HL-60 (cell line): ENCODE data around the gene KCNJ6.

Experiments
- DNase-seq, 2 experiments: peaks; one replicate each; pipeline ENCODE4 v3.0.0-alpha.2; 2010 to 2020; ENCODE audit warnings: low read depth in 1 of 2, low spot score in 1 of 2
- H3K27ac ChIP-seq: fragments of 250-450 bp; sonication (Bioruptor Pico); replicated peaks from 2 replicates; pipeline ENCODE4 v1.5.1; 2020; ENCODE audit warnings: mild to moderate bottlenecking, moderate library complexity
- H3K27me3 ChIP-seq: fragments of 250-450 bp; sonication (Bioruptor Pico); 2 replicates; pipeline ENCODE4 v1.5.1; 2021; ENCODE audit warnings: mild to moderate bottlenecking, moderate library complexity; ENCODE audit not compliant: insufficient read depth, poor library complexity, severe bottlenecking
- H3K4me3 ChIP-seq: replicated peaks from 2 replicates; pipeline ENCODE4 v1.5.1; 2011; ENCODE audit warnings: mild to moderate bottlenecking, control low read depth, low read length; ENCODE audit not compliant: insufficient read depth
- GABPA ChIP-seq: IDR thresholded peaks from 2 replicates; pipeline ENCODE4 v1.6.1; 2012; ENCODE audit warnings: low read depth
- POLR2AphosphoS5 ChIP-seq: IDR thresholded peaks from 2 replicates; pipeline ENCODE4 v1.6.1; 2012; ENCODE audit warnings: low read depth
- SPI1 ChIP-seq: IDR thresholded peaks from 2 replicates; pipeline ENCODE4 v1.6.1; 2012; ENCODE audit warnings: low read depth, mild to moderate bottlenecking, borderline replicate concordance
- TF ChIP-seq, protein P1 (sequence below): IDR thresholded peaks from 2 replicates; pipeline ENCODE4 v1.6.1; 2012; ENCODE audit warnings: low read depth; ENCODE audit not compliant: insufficient replicate concordance
- TF ChIP-seq, protein P2 (sequence below): IDR thresholded peaks from one replicate; pipeline ENCODE4 v1.5.1; 2011; ENCODE audit warnings: low read length, control low read depth, inconsistent platforms; ENCODE audit not compliant: insufficient read depth

Gene KCNJ6

DNA sequence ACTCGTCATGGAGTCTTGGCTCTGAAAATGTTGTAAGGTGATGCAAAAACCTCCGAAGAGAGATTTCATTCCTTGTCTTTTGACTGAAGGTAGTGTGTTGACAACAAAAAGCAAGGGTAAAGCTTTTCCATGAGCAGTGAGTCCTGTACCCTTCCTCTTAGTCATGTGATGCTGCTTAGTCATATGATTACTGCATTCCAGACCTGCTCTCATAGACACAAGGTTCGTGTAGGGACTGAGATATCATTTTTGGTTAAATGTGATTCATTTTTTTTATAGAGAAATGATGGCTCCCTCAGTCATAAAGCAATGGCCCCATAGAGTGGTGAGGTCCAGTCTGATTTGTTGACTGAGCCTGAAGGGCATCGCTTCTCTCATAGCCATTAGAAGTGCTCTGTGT is 9.2 kb downstream of the KCNJ6 start:
- Histone ChIP-seq H3K27me3 (peaks cover 8% of the 10 kb centered on the region), H3K4me3 (no peak overlapping the region), H3K27ac (no peak overlapping the region)
- no peak for TF ChIP-seq GABPA
- TF ChIP-seq SPI1 = no peak
- no peak for TF ChIP-seq POLR2AphosphoS5
- TF ChIP-seq, protein P1, sequence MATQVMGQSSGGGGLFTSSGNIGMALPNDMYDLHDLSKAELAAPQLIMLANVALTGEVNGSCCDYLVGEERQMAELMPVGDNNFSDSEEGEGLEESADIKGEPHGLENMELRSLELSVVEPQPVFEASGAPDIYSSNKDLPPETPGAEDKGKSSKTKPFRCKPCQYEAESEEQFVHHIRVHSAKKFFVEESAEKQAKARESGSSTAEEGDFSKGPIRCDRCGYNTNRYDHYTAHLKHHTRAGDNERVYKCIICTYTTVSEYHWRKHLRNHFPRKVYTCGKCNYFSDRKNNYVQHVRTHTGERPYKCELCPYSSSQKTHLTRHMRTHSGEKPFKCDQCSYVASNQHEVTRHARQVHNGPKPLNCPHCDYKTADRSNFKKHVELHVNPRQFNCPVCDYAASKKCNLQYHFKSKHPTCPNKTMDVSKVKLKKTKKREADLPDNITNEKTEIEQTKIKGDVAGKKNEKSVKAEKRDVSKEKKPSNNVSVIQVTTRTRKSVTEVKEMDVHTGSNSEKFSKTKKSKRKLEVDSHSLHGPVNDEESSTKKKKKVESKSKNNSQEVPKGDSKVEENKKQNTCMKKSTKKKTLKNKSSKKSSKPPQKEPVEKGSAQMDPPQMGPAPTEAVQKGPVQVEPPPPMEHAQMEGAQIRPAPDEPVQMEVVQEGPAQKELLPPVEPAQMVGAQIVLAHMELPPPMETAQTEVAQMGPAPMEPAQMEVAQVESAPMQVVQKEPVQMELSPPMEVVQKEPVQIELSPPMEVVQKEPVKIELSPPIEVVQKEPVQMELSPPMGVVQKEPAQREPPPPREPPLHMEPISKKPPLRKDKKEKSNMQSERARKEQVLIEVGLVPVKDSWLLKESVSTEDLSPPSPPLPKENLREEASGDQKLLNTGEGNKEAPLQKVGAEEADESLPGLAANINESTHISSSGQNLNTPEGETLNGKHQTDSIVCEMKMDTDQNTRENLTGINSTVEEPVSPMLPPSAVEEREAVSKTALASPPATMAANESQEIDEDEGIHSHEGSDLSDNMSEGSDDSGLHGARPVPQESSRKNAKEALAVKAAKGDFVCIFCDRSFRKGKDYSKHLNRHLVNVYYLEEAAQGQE = no peak
- TF ChIP-seq, protein P2, sequence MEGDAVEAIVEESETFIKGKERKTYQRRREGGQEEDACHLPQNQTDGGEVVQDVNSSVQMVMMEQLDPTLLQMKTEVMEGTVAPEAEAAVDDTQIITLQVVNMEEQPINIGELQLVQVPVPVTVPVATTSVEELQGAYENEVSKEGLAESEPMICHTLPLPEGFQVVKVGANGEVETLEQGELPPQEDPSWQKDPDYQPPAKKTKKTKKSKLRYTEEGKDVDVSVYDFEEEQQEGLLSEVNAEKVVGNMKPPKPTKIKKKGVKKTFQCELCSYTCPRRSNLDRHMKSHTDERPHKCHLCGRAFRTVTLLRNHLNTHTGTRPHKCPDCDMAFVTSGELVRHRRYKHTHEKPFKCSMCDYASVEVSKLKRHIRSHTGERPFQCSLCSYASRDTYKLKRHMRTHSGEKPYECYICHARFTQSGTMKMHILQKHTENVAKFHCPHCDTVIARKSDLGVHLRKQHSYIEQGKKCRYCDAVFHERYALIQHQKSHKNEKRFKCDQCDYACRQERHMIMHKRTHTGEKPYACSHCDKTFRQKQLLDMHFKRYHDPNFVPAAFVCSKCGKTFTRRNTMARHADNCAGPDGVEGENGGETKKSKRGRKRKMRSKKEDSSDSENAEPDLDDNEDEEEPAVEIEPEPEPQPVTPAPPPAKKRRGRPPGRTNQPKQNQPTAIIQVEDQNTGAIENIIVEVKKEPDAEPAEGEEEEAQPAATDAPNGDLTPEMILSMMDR = no peak
- DNase-seq = no peak

DNA sequence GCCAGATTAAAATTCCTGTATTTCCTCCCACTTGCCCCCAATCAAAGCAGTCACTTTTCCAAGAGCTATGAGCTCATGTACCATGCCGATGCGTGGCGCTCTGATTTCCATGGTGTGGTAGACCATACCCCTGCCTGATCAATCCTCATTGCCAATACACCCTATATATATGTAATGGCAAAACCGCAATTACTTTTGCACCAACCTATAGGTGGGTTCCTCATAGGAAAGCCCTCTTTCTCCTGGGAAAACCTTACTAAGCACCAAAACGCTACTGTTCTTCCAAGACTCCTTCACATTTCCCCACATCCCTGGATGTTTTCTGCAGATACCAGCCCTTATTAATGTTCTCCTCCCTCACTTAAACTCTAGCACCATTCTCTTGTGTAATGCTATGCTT is 11.0 kb downstream of the KCNJ6 start:
- Histone ChIP-seq H3K4me3 (no peak overlapping the region), H3K27me3 (peaks cover 14% of the 10 kb centered on the region), H3K27ac (no peak overlapping the region)
- DNase-seq = no peak
- TF ChIP-seq, protein P2 = no peak
- no peak for TF ChIP-seq POLR2AphosphoS5
- no peak for TF ChIP-seq GABPA
- TF ChIP-seq, protein P1 = no peak
- TF ChIP-seq SPI1 = no peak

DNA sequence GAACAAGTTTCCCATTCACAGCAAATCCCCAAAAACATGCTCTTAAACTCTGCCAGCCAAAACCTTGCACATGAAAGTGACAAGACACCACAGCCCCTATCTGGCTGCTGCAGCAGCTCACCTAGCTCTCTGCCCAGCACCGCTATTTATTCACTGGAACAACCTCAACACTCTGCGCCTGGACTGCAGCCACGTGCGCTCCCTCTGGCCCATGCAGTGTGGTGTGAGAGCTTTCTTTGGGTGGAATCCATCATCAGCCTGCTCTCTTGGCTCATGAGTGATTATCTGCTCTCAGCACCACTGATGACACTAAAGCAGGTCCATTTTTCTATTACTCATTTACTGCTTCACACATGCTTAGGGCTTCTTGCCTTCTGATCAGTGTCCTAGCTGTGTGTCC is 11.4 kb downstream of the KCNJ6 start:
- H3K4me3 ChIP-seq = no peak overlapping the region
- H3K27ac ChIP-seq = no peak overlapping the region
- TF ChIP-seq GABPA (no peak), SPI1 (no peak), POLR2AphosphoS5 (no peak)
- TF ChIP-seq, protein P2 = no peak
- TF ChIP-seq, protein P1 = no peak
- DNase-seq = no peak
- H3K27me3 ChIP-seq = peaks cover 14% of the 10 kb centered on the region
